Transverse colon (tissue), 4 donors: ENCODE results near the gene MBOAT7. TPM values are rescaled to one million over a fixed set of nuclear protein-coding genes. Genes with fewer than 3 reads are reported as not detected.

Experiments used
- DNase-seq: peaks from one replicate; pipeline ENCODE4 v3.0.0-alpha.2; 2019
- H3K27ac ChIP-seq, 4 donors: fragments of 200-600 bp; sonication (generic); 2 replicates each; pipeline ENCODE4 v1.5.1; 2016 to 2018; ENCODE audit warnings: inconsistent platforms in 4 of 4
- H3K27me3 ChIP-seq: fragments of 200-600 bp; sonication (generic); 2 replicates; pipeline ENCODE4 v1.5.1; 2017; ENCODE audit warnings: inconsistent platforms
- H3K36me3 ChIP-seq, 4 donors: fragments of 200-600 bp; sonication (generic); 2 replicates each; pipeline ENCODE4 v1.5.1; 2017 to 2019; ENCODE audit warnings: inconsistent platforms in 4 of 4
- H3K4me1 ChIP-seq, 4 donors: fragments of 200-600 bp; sonication (generic); 2 replicates each; pipeline ENCODE4 v1.5.1; 2017 to 2020; ENCODE audit warnings: inconsistent platforms in 4 of 4
- H3K4me3 ChIP-seq, 4 donors: fragments of 200-600 bp; sonication (generic); 1 replicate in 1 of 4; 2 replicates in 3 of 4; pipeline versions ENCODE4 v1.5.1 to v1.6.1; 2017 to 2019; ENCODE audit warnings: inconsistent platforms in 4 of 4
- H3K9me3 ChIP-seq, 2 donors: fragments of 200-600 bp; sonication (generic); 2 replicates each; pipeline ENCODE4 v1.5.1; 2017 to 2019; ENCODE audit warnings: inconsistent platforms in 2 of 2
- EP300 ChIP-seq: sonication (generic); formaldehyde crosslinking; IDR thresholded peaks from one replicate; pipeline ENCODE4 v1.6.1; 2017; ENCODE audit warnings: antibody characterized with exemption, low read depth
- POLR2A ChIP-seq: fragments of 450-650 bp; IDR thresholded peaks from one replicate; pipeline ENCODE4 v1.6.1; 2016; ENCODE audit warnings: antibody characterized with exemption, mild to moderate bottlenecking, moderate library complexity
- POLR2AphosphoS5 ChIP-seq, 3 donors: sonication (generic); formaldehyde crosslinking; IDR thresholded peaks; one replicate each; pipeline ENCODE4 v1.6.1; 2016; ENCODE audit warnings: antibody characterized with exemption in 3 of 3
- WGBS, 2 donors: methylation state at CpG; one replicate each; pipeline ENCODE4 v1.1.5; 2018; ENCODE audit warnings: low coverage in 1 of 2; 5-methylcytosine and 5-hydroxymethylcytosine counted together
- in situ Hi-C, 4 donors: fragments of 200-750 bp; cut with MboI; loops; one replicate each; pipeline versions ENCODE4 v1.15.0 to v1.15.1; 2017; ENCODE audit warnings: low sequenced_read_pairs in 3 of 4, low pct_ligation_motif_present in 1 of 4, low pct_unique_long_range_greater_than_20kb in 1 of 4
- intact Hi-C: fragments of 100-400 bp; cut with DNase I; formaldehyde crosslinking; loops from one replicate; pipeline ENCODE4 v1.15.1; 2023; ENCODE audit warnings: low total_unique reads
- total RNA-seq, 4 donors: library from RNA; depleted of rRNA; stranded (reverse); fragments of >200 nt; gene quantifications; one replicate each; pipeline ENCODE4 v1.1.0, GENCODE V29; 2016
- TF ChIP-seq, protein P1 (sequence below), 5 experiments: fragments of 200-600 bp in 3 of 5; fragments of 450-650 bp in 2 of 5; sonication (generic) in 3 of 5; IDR thresholded peaks; 1 replicate in 2 of 5; 2 replicates in 3 of 5; pipeline ENCODE4 v1.5.1; 2016 to 2017; ENCODE audit warnings: antibody characterized with exemption in 5 of 5, inconsistent platforms in 3 of 5, mild to moderate bottlenecking in 2 of 5, moderate library complexity in 1 of 5

MBOAT7 gene
- total RNA-seq, 4 donors from 2014 or later = 180 to 249 (median 218) TPM

GRCh38 chr19:54211235-54211634 lies 21.9 kb upstream of the MBOAT7 start:
- Histone ChIP-seq H3K27ac (peak overlapping the region; percentile 84 to 90 (median 84)), H3K27me3 (no peaks in the 10 kb centered on the region), H3K9me3 (no peaks in the 10 kb centered on the region), H3K36me3 (peaks cover 0 to 16% (median 8%) of the 10 kb centered on the region in 4 donors), H3K4me1 (peaks cover 31 to 52% (median 39%) of the 10 kb centered on the region in 4 donors), H3K4me3 (no peak overlapping the region)
- intact Hi-C loops = no loop called here
- DNase-seq = no peak
- TF ChIP-seq POLR2A = no peak
- TF ChIP-seq, protein P1, sequence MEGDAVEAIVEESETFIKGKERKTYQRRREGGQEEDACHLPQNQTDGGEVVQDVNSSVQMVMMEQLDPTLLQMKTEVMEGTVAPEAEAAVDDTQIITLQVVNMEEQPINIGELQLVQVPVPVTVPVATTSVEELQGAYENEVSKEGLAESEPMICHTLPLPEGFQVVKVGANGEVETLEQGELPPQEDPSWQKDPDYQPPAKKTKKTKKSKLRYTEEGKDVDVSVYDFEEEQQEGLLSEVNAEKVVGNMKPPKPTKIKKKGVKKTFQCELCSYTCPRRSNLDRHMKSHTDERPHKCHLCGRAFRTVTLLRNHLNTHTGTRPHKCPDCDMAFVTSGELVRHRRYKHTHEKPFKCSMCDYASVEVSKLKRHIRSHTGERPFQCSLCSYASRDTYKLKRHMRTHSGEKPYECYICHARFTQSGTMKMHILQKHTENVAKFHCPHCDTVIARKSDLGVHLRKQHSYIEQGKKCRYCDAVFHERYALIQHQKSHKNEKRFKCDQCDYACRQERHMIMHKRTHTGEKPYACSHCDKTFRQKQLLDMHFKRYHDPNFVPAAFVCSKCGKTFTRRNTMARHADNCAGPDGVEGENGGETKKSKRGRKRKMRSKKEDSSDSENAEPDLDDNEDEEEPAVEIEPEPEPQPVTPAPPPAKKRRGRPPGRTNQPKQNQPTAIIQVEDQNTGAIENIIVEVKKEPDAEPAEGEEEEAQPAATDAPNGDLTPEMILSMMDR (IDR thresholded peaks at IDR 0.05) = peak in 1 of 5 experiments; percentile 29
- TF ChIP-seq POLR2AphosphoS5 (IDR thresholded peaks at IDR 0.05) = no peak
- in situ Hi-C loops = no loop called here
- WGBS, 2 donors = 25 to 77% methylated on average over 2 to 12 of the region's 12 CpGs

GRCh38 chr19:54209811-54210494 lies 20.6 kb upstream of the MBOAT7 start:
- in situ Hi-C loops = no loop called here
- WGBS, 2 donors = 26% methylated on average over 10 of the region's 10 CpGs; no CpG with 5 or more reads in 1 of the 2 donors
- Histone ChIP-seq H3K4me3 (no peak overlapping the region), H3K27ac (peak overlapping the region; percentile 84 to 90 (median 84)), H3K9me3 (no peaks in the 10 kb centered on the region), H3K4me1 (peaks cover 31 to 64% (median 45%) of the 10 kb centered on the region in 4 donors), H3K27me3 (no peaks in the 10 kb centered on the region), H3K36me3 (peaks cover 0 to 29% (median 12%) of the 10 kb centered on the region in 4 donors)
- TF ChIP-seq POLR2AphosphoS5 (IDR thresholded peaks at IDR 0.05) = peak; percentile 66 to 81 (median 78)
- TF ChIP-seq EP300 = no peak
- peak; percentile 34 for TF ChIP-seq POLR2A
- TF ChIP-seq, protein P1 (IDR thresholded peaks at IDR 0.05) = no peak
- peak; percentile 93 for DNase-seq
- intact Hi-C loops = no loop called here

DNA sequence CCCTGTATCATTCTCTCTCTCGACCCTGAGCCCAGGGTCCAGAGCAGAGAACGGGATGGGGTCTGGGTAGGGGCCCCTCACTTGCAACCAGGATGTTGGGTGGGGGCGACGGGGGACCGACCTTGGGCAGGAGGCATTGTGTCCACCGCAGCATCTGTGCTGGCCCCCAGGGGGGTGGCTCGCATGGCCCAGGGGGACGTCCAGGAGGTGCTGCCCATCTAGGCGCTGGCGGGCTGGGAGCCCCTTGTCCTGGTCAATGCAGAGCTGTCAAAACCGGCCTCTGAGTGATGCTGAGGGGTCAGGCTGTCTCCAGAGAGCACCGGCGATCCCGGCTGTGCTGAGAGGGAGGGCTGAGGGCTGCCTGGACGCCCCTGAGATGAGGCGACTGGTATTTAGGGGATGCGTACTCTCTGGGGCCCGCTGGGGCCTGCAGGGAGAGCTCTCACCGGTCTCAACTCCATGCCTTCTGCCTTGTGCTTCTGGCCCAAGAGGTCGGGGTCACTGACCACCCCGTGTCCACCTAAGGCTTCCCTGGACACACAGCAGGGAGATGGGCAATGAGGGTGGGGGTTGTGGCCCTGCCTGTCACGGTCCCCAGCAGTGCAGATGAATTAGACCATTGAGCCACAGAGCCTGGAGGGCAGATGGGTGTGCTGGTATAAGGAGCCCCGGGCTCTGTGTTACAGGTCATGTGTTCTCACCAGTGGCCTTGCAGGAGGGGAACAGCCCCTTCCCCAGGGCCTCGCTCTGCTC lies 19.9 kb upstream of the MBOAT7 start:
- Histone ChIP-seq H3K4me3 (no peak overlapping the region), H3K36me3 (peaks cover 0 to 35% (median 12%) of the 10 kb centered on the region in 4 donors), H3K9me3 (no peaks in the 10 kb centered on the region), H3K27ac (peak overlapping the region; percentile 84 to 90 (median 84)), H3K4me1 (peaks cover 31 to 72% (median 51%) of the 10 kb centered on the region in 4 donors), H3K27me3 (no peaks in the 10 kb centered on the region)
- WGBS, 2 donors = 62% methylated on average over 23 of the region's 24 CpGs; no CpG with 5 or more reads in 1 of the 2 donors
- DNase-seq = peak; percentile 21
- TF ChIP-seq, protein P1 (IDR thresholded peaks at IDR 0.05) = no peak
- TF ChIP-seq EP300 (no peak), POLR2A (no peak), POLR2AphosphoS5 (IDR thresholded peaks at IDR 0.05) (no peak)
- intact Hi-C loops = no loop called here
- in situ Hi-C loops = no loop called here

- intact Hi-C loops (no loop called here), in situ Hi-C loops (no loop called here)
- no peak overlapping the region for H3K4me3 ChIP-seq
- TF ChIP-seq POLR2AphosphoS5 (IDR thresholded peaks at IDR 0.05) = no peak
- TF ChIP-seq, protein P1 (IDR thresholded peaks at IDR 0.05) = no peak
- no peak for TF ChIP-seq EP300
- no peak for DNase-seq
- WGBS, 2 donors = 66% methylated on average over 8 of the region's 8 CpGs; no CpG with 5 or more reads in 1 of the 2 donors
- no peaks in the 10 kb centered on the region for H3K27me3 ChIP-seq
- H3K27ac ChIP-seq = peak overlapping the region; percentile 84 to 90 (median 84)
- no peaks in the 10 kb centered on the region for H3K9me3 ChIP-seq
- H3K36me3 ChIP-seq = peaks cover 0 to 40% (median 12%) of the 10 kb centered on the region in 4 donors
- H3K4me1 ChIP-seq = peaks cover 31 to 77% (median 54%) of the 10 kb centered on the region in 4 donors
Observed at GRCh38 chr19:54208784-54209057, 19.3 kb upstream of the MBOAT7 start.
